ENCODE data around the gene IKZF4. TPM values are rescaled to one million over a fixed set of nuclear protein-coding genes. Genes with fewer than 3 reads are reported as not detected.

Gene IKZF4
- total RNA-seq, 1 experiment from 2014 or later, result 2.8 TPM

DNA sequence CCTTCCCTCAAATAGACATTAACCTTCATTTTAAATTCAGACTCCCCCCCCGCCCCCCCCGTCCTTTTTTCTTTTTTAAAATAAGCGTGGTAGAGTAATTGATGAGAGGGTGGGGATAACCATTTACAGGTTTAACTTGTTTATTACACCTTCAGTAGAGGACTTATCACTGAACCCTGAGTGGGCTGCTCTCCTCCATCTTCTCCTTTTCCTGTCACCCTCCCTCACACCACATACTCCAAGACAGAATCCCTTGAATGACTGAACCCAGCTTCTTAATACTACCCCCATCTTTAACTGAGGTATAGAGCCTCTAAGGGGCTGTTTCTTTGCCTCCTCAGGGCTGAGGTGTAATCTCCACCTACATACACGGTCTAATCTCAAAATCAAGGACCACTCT lies 3.7 kb upstream of the IKZF4 start:
- ATAC-seq (no peak), DNase-seq (no peak)
- Histone ChIP-seq H3K4me3 (ENCODE audit: low read length) (no peak overlapping the region), H3K79me2 (ENCODE audit: low read length) (no peaks in the 10 kb centered on the region), H2AFZ (ENCODE audit: low read length) (no peak overlapping the region), H3F3A (ENCODE audit: low read length, unreplicated experiment) (no peaks in the 10 kb centered on the region), H3K9me3 (ENCODE audit: low read length) (no peaks in the 10 kb centered on the region), H3K27ac (ENCODE audit: low read length) (no peak overlapping the region), H3K4me2 (ENCODE audit: low read length) (no peak overlapping the region), H3K9ac (ENCODE audit: low read length) (no peak overlapping the region), H3K27me3 (ENCODE audit: low read length) (no peaks in the 10 kb centered on the region), H4K20me1 (ENCODE audit: low read length) (no peaks in the 10 kb centered on the region), H3K9me2 (replicated peaks; ENCODE audit: low read length) (no peaks in the 10 kb centered on the region), H3K36me3 (ENCODE audit: low read depth, low read length) (no peaks in the 10 kb centered on the region), H3K4me1 (ENCODE audit: insufficient read depth, low read length) (no peaks in the 10 kb centered on the region)
- POLR2A ChIA-PET (ENCODE audit: unreplicated experiment), result no interaction called here
- no TSS peak for BruUV-seq (replicated peaks)
- no peak for TF ChIP-seq EZH2phosphoT487 (IDR thresholded peaks at IDR 0.05; ENCODE audit: borderline replicate concordance, low read length)
- no peak for TF ChIP-seq EZH2 (IDR thresholded peaks at IDR 0.05; ENCODE audit: low read length, unreplicated experiment)
- TF ChIP-seq, protein P1, sequence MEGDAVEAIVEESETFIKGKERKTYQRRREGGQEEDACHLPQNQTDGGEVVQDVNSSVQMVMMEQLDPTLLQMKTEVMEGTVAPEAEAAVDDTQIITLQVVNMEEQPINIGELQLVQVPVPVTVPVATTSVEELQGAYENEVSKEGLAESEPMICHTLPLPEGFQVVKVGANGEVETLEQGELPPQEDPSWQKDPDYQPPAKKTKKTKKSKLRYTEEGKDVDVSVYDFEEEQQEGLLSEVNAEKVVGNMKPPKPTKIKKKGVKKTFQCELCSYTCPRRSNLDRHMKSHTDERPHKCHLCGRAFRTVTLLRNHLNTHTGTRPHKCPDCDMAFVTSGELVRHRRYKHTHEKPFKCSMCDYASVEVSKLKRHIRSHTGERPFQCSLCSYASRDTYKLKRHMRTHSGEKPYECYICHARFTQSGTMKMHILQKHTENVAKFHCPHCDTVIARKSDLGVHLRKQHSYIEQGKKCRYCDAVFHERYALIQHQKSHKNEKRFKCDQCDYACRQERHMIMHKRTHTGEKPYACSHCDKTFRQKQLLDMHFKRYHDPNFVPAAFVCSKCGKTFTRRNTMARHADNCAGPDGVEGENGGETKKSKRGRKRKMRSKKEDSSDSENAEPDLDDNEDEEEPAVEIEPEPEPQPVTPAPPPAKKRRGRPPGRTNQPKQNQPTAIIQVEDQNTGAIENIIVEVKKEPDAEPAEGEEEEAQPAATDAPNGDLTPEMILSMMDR (conservative IDR thresholded peaks at IDR 0.05; ENCODE audit: low read depth, low read length), result no peak
- intact Hi-C loops (cut with micrococcal nuclease), result no loop called here
- CTCF ChIA-PET, result no interaction called here

DNA sequence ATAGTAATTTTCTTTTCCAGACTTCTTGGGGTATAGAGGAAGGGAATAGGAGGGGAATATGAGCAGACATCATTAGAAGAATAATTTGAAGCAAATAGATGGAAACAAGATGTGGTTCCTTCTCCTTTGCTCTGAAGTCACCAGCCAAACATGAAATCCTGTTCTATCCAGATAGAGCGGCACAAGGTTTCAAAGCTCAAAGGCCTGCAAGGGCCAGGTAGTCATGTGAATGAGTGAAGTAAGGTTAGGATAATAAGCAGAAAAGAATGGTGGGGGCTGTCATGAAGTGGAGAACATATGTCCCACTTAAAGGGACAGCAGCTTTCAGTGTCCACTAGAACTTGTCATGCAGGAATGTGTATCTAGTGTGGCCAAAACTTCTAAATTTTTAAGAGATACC lies 2.5 kb upstream of the IKZF4 start:
- intact Hi-C loops (cut with micrococcal nuclease), result no loop called here
- no peaks in the 10 kb centered on the region for H3K36me3 ChIP-seq (ENCODE audit: low read depth, low read length)
- H3K4me2 ChIP-seq (ENCODE audit: low read length), result no peak overlapping the region
- H3K4me1 ChIP-seq (ENCODE audit: insufficient read depth, low read length), result no peaks in the 10 kb centered on the region
- H2AFZ ChIP-seq (ENCODE audit: low read length), result no peak overlapping the region
- H3K79me2 ChIP-seq (ENCODE audit: low read length), result no peaks in the 10 kb centered on the region
- no peaks in the 10 kb centered on the region for H3K9me3 ChIP-seq (ENCODE audit: low read length)
- H4K20me1 ChIP-seq (ENCODE audit: low read length), result no peaks in the 10 kb centered on the region
- TF ChIP-seq, protein P1 (conservative IDR thresholded peaks at IDR 0.05; ENCODE audit: low read depth, low read length), result no peak
- TF ChIP-seq EZH2phosphoT487 (IDR thresholded peaks at IDR 0.05; ENCODE audit: borderline replicate concordance, low read length), result no peak
- POLR2A ChIA-PET (ENCODE audit: unreplicated experiment), result no interaction called here
- H3F3A ChIP-seq (ENCODE audit: low read length, unreplicated experiment), result no peaks in the 10 kb centered on the region
- H3K9me2 ChIP-seq (replicated peaks; ENCODE audit: low read length), result no peaks in the 10 kb centered on the region
- no peaks in the 10 kb centered on the region for H3K27me3 ChIP-seq (ENCODE audit: low read length)
- ATAC-seq, result no peak
- no peak for DNase-seq
- H3K9ac ChIP-seq (ENCODE audit: low read length), result no peak overlapping the region
- no TSS peak for BruUV-seq (replicated peaks)
- H3K27ac ChIP-seq (ENCODE audit: low read length), result no peak overlapping the region
- CTCF ChIA-PET, result no interaction called here
- no peak overlapping the region for H3K4me3 ChIP-seq (ENCODE audit: low read length)

DNA sequence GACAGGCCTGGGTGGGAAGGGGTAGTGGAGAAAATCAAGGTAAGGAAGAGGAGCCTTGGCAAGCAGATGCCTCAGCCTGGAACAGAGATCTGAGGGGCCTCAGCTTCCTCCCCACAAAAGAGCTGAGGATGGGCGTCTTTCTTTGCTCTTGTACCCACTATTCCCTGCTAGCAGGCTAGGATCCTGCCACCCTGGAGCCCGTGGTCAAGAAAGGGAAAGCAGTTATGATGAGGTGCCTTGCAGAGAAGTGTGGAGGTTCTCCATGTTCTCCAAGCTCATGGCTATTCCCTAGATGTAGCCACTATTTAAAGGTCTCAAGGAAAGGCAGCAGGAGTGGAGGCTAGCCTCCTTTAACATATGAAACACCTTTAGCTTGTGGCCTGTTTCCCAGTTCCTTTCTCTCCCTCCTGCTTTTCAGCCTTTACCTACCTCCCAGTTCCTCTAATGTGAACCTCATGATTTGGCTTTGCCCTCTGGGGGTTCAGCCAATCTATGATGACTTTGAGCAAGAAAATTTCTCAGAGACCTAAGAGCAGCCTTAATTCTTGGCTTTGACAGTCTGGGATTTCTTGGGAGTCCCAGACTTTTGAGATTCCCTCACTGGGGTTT lies 1.1 kb downstream of the IKZF4 start:
- CTCF ChIA-PET, result no interaction called here
- Histone ChIP-seq H3K27ac (ENCODE audit: low read length) (no peak overlapping the region), H3K4me1 (ENCODE audit: insufficient read depth, low read length) (no peaks in the 10 kb centered on the region), H3F3A (ENCODE audit: low read length, unreplicated experiment) (no peaks in the 10 kb centered on the region), H3K36me3 (ENCODE audit: low read depth, low read length) (no peaks in the 10 kb centered on the region), H3K9me3 (ENCODE audit: low read length) (no peaks in the 10 kb centered on the region), H3K27me3 (ENCODE audit: low read length) (no peaks in the 10 kb centered on the region), H2AFZ (ENCODE audit: low read length) (no peak overlapping the region), H3K9ac (ENCODE audit: low read length) (no peak overlapping the region), H3K79me2 (ENCODE audit: low read length) (no peaks in the 10 kb centered on the region), H3K4me2 (ENCODE audit: low read length) (no peak overlapping the region), H4K20me1 (ENCODE audit: low read length) (no peaks in the 10 kb centered on the region), H3K9me2 (replicated peaks; ENCODE audit: low read length) (no peaks in the 10 kb centered on the region), H3K4me3 (ENCODE audit: low read length) (no peak overlapping the region)
- TF ChIP-seq EZH2phosphoT487 (IDR thresholded peaks at IDR 0.05; ENCODE audit: borderline replicate concordance, low read length), result no peak
- TF ChIP-seq, protein P1 (conservative IDR thresholded peaks at IDR 0.05; ENCODE audit: low read depth, low read length), result no peak
- no peak for ATAC-seq
- POLR2A ChIA-PET (ENCODE audit: unreplicated experiment), result no interaction called here
- intact Hi-C loops (cut with micrococcal nuclease), result no loop called here
- DNase-seq, result no peak
- no TSS peak for BruUV-seq (replicated peaks)

Measured in PC-3 (cell line).